GM19035 (cell line): ENCODE data around the gene LRP2.
"Not testable (repeated sequence)": the region's sequence is repeated elsewhere in the genome, so short reads cannot be mapped to it uniquely, and the experiment has no call there.

Source experiments
- ATAC-seq: cut with Tn5 transposase; IDR thresholded peaks from one replicate; pipeline ENCODE4 v1.9.1; 2021; ENCODE audit not compliant: unreplicated experiment

The LRP2 gene

DNA sequence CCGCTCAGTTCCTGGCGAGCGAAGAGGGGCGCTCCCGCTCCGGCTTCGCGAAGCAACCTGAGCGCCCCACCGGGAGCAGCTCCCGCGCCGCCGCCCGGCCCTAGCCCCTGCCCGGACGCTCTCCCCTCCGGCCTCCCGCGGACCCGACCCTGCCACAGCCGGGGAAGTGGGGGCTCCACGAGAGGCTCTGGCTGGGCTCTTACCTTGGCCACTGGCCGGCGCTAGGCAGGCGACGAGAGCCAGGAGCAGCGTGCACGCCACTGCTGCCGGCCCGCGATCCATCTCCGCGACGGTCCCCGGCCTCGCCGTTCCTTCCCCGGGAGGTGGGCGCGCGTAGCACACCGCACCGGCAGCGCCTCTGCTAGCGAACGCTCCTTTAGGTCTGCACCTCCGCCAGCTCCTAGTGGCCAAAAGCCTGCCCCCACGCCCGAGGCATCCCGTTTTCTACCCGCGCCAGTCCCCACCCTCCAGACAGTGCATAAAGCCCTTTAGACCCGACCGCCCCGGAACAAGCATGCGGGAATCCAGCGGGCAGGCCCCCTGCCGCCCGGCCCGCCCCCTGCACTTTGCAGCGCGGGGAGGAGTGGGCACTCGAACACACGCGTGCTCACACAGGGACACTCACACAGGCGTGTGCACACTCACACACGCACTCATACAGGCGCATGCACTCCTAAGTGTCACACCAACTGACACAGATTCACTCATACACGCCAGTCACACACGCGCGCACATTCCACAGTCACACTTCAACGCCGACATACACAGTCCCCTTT, at the start of gene LRP2:
LRP2 (minus strand) TSS at position 417 of the 776 bp plus-strand sequence; CDS start at position 282, 135 bp downstream.
- ATAC-seq: no peak

DNA sequence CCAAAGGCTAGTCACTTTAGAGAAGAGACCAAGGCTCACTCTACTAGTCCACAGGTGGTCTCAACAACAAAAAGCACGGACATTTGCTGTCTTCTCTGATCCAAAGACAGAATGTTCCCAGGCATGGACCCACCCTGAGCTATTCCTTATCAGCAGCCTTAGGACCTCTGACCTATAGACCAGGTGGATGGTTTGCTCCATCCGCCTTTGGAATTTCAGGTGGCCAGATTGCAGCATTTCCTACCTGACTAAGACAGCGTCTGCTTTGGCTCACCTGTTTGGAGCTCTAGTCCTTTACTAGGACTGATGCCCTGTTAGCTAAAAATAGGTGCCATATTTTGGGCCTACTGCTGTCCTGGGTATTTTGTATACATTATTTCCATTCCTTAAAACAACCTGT, 44.6 kb upstream of the LRP2 start:
- ATAC-seq: no peak

GRCh38 chr2:169399491-169399890, 37.2 kb upstream of the LRP2 start:
- not testable (repeated sequence) for ATAC-seq

DNA sequence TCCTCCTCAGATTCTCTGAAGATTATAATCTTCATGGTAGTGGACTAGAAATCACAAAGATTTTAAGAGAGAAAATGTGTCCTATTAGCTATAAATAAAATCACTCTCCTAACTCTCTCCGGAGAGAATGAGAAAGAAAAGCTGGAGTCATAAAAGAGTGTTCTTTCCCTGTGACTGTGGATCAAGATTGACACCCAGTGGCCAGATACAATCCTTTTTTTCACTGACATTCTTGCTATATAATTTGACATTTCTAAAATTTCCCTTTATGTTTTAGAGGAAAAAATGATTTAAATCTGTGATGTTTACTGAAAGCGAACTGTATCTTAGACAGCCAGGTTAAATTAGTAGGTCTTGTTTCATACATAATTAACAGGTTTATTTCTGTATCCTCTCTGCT, 35.4 kb upstream of the LRP2 start:
- ATAC-seq: no peak

DNA sequence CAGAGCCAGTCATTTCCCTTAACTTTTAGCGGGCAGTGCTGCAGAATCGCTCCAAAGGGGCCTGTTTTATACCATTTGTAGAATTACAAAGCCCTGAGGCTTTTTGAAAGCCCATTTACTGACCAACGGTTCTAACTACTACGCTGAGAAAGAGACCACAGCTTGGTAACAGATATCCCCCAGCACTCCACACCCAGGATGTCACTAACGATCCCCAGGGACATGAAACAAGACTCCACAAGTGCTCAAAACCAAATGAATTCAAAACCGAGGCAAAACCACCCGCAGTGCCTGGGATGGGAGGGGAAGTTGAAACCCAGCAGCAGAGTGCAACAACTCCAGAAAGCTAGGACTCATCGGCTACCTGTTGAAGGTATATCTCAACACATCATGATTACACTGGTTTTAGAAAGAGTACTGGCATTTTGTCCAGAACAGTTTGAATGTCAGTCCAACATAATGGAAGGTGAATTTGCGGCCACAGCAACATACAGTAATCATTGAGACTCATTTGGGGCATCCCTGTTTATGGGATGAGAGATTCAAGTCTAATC, 33.6 kb upstream of the LRP2 start:
- no peak for ATAC-seq

- ATAC-seq: peak; percentile 62
These were observed 30.8 kb upstream of the LRP2 start for GRCh38 chr2:169393068-169393590.

DNA sequence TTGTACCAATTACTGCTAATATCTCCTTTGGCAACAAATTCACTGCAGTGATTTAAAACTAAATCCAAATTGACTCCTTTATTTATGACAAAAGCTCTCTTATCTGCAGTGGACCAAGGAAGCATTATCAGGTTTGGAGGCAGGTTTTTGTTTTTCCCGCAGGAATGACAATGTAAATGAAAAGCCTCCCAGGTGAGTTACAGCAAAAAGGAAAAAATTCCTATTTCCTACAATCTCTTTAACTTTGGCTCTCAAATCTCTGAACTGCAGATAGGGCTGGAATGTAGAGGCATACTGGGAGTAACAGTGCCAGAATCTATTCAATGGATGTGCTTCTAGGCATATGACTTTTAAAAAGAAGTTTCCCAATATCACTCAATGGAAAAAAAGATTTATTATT, 28.9 kb upstream of the LRP2 start:
- no peak for ATAC-seq

DNA sequence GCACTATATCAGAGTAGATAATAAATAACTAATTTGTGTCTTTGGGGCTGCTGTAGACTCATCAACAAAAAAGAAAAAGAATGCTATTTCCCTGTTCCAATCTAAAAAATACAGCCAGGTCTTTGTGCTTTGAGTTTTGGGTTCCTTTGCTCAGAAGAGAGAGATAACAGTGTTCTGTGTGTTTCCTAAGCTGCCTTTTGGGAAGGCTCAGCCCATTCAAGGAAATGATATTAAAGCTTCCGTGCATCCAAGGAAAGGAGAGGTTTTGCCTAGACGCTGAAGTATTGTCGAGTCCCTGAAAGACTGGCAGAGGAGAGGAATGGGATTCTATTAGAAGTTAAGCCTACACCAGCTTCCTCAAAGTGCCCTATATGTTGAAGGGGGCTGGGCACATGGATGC, 25.8 kb upstream of the LRP2 start:
- no peak for ATAC-seq

DNA sequence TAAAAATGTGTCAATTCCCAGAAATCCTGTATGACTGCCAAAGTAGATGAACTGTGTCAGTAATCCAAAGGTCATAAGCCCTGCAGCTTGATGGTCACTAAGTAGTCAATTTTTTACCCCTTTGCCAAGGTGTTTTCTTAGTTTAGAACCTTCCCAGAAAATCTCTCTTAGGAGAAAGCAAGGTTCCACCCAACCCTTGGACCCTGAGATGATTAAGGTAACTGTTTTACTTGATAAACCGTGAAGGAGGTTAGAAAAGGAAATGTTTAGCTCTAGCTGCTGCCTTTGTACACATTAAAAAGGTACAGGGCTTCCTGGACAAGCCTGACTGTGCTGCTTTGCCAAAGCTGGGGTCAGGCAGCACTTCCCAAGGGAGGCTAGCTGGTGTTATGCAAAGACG, 24.4 kb upstream of the LRP2 start:
- no peak for ATAC-seq

- ATAC-seq: no peak
These were observed 22.5 kb upstream of the LRP2 start for GRCh38 chr2:169384816-169385215.

GRCh38 chr2:169372561-169372960, 10.2 kb upstream of the LRP2 start:
- ATAC-seq: no peak

DNA sequence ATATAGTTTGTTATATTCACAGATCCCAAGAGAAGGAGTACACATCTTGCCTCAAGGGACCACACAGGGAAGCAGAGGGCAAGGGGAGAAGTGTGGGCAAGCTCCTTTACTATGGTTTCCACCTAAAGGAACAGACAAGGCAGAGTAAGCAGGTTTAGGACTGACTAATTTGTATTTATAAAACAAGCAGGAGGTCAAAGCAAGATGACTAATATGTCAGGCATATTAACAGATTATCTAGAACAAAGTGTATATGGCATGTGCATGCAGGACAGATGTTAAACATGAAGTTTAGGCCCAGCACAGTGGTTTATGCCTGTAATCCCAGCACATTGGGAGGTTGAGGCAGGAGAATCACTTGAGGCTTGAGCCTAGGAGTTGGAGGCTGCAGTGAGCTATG, 3.7 kb upstream of the LRP2 start:
- no peak for ATAC-seq

DNA sequence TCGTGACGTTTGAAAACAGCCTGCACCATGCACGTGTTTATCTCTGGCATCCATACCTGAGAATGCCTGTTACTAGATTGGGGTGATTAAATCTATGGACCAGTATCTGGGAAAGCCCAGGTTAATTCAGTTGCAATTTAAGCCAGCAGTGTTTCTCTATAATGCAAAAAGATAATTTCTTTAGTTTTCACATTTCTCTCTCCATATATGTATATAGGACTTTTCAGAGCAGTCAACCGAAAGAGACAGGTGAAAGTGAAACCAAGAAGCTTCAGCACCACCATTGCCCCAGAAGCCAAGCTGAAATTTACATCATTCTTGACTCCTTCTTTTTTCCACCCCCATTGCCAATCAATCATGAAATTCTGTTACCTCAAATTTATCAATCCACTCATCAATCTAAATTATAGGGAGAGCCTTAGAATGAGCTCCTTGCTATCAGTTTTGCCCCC, 2.7 kb upstream of the LRP2 start:
- ATAC-seq: peak; percentile 50

- peak; percentile 47 for ATAC-seq
These were observed 1.3 kb upstream of the LRP2 start for GRCh38 chr2:169363560-169364150.

DNA sequence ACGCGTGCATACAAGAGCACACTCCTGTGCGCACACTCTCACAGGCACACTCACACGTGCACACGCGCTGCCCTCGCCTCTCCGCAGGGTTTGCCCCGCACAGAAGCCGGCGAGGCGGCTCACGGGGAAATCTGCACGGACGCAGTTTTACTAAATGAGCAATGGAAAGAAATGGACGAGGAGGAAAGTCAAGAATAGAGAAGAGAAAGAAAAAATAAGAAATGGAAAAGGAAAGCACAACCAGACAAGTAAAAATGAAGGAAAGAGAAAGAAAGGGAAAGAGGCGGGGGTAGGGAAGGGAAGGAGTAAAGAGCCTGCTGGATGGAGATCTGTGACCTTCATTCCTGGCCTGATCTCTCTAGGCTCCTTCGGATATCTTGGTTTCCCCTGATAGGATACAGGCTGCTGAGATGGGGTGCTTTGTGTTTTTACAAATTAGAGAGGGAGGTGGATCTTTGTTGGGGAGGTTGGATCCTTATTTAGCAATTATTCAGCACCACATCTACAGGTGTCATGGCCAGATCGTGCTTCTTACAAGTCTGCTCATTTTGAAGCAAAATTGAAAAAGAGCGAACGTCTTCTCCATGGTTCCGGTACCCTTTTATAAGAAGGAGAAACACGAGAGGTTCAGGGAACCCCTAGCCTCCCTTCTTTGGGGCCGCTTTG, 693 bp upstream of the LRP2 start:
- peak; percentile 1 for ATAC-seq

DNA sequence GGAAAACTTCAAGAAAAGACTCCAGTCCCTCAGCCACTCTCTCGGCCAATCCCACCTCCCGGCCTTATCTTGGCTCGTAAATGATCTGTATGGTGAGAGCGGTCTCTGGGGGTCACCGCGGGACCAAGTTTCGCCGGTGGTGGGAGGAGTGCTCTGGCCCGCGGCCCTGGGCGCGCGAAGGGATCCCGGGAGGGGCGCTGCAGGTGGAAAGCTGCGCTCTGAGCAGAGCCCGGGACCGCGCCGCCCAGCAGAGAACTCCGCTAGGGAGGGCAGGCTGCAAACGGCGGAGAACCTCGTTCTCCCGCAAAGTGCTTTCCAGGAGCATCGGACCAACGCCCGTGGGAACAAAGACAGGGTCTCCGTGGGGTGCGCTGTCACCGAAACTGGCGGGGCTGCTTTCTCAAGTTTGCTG, 622 bp downstream of the LRP2 start:
- ATAC-seq: no peak

DNA sequence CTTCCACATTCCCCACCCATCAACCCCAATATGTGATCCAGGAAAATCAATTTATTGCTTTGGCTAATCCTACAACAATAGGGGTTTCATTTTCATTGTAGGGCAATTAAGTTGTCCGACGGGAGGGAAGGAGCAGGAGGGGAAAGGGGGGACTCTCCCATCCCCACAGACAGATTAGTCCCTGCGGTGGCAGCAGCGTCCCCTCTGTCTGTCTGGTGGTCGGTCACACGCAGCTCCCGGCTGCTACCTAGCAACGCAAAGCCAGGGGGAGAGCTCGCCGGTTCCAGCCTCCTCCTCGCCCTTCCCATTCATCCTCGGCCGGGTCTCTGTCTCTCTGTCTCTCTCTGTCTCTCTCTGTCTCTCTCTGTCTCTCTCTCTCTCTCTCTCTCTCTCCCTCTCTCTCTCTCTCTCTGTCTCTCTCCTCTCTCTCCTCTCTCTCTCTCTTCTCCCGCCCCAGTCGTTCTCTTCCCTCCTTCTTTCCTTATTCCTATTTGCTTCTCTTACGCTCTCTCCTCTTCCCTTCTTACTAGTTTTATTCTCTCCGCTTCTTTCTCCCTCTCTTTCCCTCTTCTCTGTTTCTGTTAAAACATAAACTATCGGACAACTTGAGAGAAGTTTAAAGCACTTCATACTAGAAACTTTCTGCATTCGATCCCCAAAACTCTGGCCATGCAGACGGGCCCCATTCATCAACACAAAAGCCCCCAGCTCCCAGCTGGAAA, 1.2 kb downstream of the LRP2 start:
- no peak for ATAC-seq

- ATAC-seq: no peak
These were observed 4.3 kb downstream of the LRP2 start for GRCh38 chr2:169358016-169358415.

- no peak for ATAC-seq
These were observed 8.1 kb downstream of the LRP2 start for GRCh38 chr2:169354244-169354643.

DNA sequence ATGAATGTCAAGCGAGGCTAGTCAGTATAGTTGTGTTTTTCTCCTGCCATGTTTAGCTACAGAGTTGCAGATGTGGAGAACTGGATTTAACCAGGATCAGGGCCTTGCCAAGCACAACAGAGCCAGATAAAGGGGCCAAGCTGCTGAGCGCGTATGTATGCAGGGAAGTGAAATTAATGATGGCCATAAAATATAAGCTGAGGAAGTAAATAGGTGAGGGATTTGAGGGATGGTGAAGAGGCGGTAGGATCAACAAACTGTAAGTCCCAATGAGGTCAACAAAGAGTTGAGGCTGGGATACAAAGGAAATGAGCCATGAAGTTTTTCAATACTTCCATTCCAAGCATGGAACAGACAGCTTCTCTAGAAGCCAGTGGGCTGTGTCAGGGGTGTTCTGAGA, 10.6 kb downstream of the LRP2 start:
- ATAC-seq: no peak

DNA sequence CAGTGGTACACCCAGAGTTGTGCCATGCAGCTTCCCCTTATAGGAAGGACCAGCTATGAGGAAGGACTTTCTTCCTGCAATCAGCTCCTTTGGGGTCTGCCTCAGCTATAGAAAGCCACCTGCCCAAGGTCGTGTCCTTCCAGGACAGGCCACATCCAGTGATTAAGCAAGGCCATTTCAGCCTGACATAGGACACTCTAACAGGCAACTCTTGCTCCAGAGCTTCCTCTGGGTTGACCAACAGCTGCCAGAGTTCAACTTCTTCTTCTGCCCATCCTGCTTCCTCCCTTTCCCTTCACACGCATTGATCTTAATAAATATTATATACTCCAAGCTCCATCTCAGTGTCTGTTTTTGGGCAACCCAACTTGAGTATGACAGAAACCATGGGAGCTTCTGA, 12.8 kb downstream of the LRP2 start:
- no peak for ATAC-seq
